Skin of body (tissue), 2 donors: ENCODE data around the gene ACSF3. TPM values are rescaled to one million over a fixed set of nuclear protein-coding genes. Genes with fewer than 3 reads are reported as not detected.

ENCODE experiments used
- DNase-seq: peaks from one replicate; lab custom pipeline; 2025; lab: John Stamatoyannopoulos, UW
- total RNA-seq: library from RNA; depleted of rRNA; stranded (reverse); fragments of >200 nt; gene quantifications from one replicate; pipeline ENCODE4 v1.2.3, GENCODE V29; 2014

Gene ACSF3
- total RNA-seq, 1 donor from 2014 or later, result 16.5 TPM

DNA sequence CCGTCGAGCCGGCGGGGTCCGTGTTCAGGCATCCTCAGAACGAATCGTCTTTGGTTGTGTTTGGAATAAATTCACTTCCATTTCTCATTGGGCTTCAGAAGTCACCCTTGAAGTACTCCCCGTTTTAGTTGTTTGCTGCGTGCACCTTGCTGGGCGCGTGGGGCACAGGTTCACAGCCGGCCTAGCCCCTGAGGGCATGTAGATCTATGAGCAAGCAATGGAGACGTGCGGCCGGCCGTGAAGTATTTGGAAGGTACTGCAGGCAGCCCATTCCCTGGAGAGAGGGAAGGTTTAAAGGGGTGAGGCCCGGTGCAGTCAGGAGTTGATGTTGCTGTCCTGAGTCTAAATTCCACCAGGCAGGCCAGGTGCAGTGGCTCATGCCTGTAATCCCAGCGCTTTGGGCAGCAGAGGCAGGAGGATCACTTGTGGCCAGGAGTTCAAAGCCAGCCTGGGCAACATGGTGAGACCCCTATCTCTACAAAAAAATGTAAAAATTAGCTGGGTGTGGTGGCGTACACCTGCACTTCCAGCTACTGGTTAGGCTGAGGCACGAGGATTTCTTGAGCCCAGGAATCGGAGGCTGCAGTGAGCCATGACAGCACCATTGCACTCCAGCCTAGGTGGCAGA lies 714 bp downstream of the ACSF3 start:
- DNase-seq, result no peak

DNA sequence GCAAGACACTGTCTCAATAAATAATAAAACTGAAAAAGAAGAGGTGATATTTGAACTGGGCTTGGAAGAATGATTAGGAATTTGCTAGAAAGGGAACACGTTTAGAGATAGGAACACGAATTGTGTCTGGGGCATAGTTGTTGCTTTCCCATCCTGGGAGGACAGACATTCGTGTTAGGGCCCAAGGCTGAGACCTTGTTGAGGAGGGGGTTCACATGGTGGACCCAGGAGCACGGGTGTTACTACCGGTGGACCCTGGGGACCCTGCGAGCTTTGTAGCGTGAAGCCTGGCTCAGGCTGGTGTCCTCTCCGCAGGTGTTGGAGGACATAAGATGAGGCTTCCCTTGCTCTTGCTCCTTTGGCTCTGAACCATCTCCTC lies 1.2 kb downstream of the ACSF3 start:
- no peak for DNase-seq

- no peak for DNase-seq
These were observed 1.9 kb downstream of the ACSF3 start for GRCh38 chr16:89095491-89095951.

- DNase-seq, result no peak
These were observed 2.5 kb downstream of the ACSF3 start for GRCh38 chr16:89096042-89096717.

GRCh38 chr16:89096768-89097391 lies 3.2 kb downstream of the ACSF3 start:
- no peak for DNase-seq

DNA sequence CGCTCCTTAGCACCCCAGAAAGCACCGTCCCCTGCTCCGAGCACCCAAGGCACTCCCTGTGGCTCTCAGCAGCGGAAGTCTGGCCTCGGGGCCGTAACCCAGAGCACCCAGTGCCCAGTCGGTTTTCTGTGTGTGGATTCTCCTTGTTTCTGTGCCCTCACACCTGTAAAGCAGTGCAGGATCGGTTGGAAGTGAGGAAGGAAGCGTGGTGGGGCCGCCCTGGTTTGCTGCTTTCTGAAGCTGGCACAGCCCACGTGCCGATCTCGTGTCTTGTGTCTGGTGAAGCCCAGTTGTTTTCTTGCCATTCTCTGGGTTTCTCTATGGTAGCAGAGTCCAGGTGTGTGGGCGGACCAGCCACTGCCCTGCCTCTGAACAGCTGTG lies 3.7 kb downstream of the ACSF3 start:
- DNase-seq, result no peak

DNA sequence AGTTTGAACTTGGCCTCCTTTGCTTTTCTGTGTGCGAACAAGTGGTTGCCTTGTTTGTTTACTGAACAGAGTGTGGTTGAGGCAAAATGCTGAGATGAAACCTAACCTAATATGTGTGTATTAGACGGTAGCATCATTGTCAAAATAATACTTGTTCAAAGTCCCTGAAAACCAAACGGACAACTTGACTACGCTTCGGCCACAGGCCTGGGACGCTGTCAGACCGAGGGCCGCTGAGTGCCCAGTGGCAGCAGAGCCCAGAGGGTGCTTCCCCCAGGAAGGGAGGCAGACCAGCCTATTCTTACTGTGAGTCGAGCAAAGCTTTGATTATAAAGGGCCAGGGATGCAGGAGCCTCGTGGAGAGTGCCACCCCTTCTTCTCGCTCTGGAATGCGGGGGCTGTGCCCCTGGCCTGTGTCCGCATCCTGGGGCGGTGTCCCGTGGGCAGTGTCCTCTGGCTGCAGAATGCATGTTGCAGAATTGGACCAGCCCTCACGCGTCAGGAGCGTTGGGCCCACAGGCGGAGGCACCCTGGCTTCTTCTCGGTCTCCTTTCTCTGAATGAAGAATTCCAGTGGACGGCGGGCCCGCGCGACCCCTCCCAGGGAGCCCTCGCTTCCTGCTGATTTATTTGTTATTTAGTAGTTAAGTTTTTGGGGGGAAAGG lies 5.2 kb downstream of the ACSF3 start:
- no peak for DNase-seq

- no peak for DNase-seq
These were observed 6.3 kb downstream of the ACSF3 start for GRCh38 chr16:89099905-89100304.

- DNase-seq, result no peak
These were observed 7.1 kb downstream of the ACSF3 start for GRCh38 chr16:89100601-89101302.

- no peak for DNase-seq
These were observed 7.8 kb downstream of the ACSF3 start for GRCh38 chr16:89101303-89102040.

DNA sequence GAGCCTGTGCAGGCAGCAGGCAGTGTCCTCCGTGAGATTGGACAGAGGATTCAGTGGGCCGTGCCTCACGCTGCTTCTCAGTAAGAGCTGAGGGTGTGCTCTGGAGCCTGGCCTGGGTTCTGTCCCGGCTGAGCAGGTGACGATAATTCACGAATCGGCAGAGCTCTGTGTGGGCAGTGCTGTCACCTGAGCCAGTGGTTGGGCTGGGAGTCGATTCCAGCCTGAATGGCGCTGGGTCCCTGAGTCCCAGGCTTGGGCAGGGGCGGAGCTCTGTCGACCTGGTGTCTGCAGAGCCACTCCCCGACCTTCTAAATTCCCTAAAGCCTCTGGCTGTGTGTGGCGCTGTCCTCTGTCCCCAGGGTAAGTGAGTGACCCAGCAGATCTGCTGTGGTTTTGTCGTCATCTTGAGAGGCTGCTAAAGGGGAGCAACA lies 8.4 kb downstream of the ACSF3 start:
- DNase-seq, result no peak

DNA sequence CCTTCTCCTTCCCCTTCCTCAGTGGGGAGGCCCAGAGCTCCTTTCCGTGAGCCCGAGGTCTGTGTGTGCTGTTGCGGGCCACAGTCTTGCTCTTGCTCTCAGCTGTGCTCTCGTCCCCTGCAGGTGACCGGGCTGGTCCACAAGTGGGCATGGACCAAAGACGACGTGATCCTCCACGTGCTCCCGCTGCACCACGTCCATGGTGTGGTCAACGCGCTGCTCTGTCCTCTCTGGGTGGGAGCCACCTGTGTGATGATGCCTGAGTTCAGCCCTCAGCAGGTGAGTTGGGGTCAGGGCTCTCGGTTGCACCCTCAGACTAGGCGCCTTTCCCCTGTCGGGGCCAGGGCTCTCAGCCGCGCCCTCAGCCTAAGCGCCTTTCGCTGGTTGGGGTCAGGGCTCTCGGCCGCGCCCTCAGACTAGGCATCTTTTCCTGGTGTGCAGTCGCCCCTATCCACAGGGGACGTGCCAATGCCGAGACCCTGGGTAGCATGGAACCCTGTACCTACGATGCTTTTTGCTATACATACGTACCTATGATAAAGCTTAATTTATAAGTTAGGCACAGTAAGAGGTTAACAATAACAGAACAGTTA lies 8.9 kb downstream of the ACSF3 start:
- DNase-seq, result no peak

GRCh38 chr16:89103156-89103555 lies 9.5 kb downstream of the ACSF3 start:
- no peak for DNase-seq

DNA sequence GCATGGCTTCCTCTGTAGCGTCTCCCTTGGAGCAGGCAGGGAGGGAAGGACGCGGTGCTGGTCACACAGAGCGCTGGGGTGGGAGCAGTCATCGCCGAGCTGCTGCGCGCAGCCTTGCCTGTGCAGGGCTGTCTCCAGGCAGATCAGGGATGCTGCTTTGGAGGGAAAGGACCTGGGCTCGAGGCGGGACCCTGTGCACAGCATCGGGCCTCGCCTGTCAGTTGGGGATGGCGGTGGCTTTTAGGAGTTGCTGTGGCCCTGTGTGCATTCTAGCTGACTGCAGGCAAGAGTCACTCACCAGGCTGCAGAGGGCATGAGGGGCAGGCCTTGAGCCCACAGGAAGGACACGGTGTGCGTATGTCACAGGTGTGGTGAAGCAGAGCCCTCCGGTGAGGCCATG lies 10.1 kb downstream of the ACSF3 start:
- DNase-seq, result no peak

DNA sequence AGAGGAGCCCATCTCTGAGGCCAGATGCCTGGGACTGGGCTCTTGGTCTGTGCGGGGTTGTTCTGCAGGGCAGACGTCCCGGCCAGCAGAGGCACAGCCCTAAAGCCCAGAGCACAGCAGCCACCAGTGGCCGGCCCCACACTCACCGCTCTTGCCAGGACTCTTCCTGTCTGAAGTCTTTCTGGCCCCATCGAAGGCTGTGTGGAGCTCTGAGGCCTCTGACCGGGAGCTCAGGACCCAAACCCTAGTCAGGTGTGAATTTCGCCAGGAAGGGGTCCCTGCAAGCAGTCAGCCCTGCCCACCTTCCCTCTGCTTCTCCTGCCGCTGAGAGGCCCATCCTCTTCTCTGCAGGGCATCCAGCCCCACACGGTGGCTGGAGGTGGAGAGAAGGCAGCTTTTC lies 10.7 kb downstream of the ACSF3 start:
- no peak for DNase-seq

GRCh38 chr16:89104930-89105571 lies 11.4 kb downstream of the ACSF3 start:
- DNase-seq, result no peak

GRCh38 chr16:89105599-89106151 lies 12.0 kb downstream of the ACSF3 start:
- no peak for DNase-seq

DNA sequence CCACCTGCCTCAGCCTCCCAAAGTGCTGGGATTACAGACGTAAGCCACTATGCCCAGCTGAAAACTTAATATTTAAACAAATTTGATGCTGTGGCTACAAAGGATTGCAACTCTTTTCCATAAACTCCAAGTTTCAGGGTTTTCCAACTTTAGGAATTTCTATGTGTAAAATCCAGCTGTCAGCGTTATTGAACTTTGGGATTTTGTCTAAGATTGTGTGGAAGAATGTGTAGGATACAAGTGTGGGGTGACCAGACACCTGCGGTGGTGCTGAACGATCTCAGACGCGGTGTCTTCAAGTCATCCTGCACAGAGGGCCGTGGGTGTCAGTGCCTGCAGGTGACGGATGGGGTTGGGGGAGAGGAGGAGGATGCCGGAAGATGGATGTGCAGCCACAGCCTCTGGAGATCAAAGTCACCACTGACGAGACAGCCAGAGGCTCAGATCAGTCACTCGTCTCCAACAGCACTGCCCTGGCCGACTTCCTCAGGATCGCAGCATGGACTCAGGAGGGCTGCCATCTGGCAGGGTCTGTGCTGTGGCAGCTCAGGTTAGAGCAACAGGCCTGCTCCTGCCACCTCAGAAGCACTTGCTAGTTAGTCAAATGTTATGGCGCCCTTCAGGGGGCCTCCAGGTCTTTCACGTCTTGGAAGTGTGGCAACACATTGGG lies 13.0 kb downstream of the ACSF3 start:
- DNase-seq, result no peak

DNA sequence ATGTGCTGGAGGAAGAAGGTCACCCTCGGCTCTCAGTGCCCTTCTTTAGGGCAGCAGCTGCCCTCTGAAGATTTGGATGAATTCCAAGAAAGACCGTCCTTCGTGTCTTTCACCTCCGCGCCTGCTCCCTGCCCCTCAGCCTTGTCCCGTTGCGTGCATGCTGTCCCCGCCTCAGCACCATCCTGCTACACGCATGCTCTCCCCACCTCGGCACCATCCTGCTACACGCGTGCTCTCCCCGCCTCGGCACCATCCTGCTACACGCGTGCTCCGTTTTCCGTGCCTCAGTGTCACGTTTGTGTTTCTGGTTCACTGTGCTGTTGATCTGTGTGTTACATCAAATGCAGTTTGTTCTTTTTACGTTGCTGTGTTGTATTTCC lies 13.5 kb downstream of the ACSF3 start:
- no peak for DNase-seq
